Measurements from ENCODE around the gene OR9Q1. TPM values are rescaled to one million over a fixed set of nuclear protein-coding genes. Genes with fewer than 3 reads are reported as not detected.

The OR9Q1 gene
- total RNA-seq, 4 donors from 2014 or later = not detected

DNA sequence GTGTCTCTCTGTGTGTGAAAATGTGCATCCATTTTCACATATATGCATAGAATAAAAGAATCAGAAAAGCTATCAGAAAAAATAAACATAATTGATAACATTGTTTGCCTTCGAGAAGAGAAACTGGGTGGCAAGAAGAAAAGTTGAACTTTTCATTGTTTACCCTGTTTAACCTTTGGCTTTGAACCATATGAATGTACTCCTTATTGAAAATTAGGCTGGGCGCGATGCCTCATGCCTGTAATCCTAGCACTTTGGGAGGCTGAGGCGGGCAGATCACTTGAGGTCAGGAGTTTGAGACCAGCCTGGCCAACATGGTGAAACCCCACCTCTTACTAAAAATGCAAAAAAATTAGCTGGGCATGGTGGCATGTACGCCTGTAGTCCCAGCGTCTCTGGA, 11.9 kb upstream of the OR9Q1 start:
- WGBS, 2 donors (ENCODE audit: low coverage in 1 of 2) = 77 to 83% methylated on average over 3 to 6 of the region's 6 CpGs
- no peak overlapping the region for H3K4me3 ChIP-seq
- no peaks in the 10 kb centered on the region for H3K27me3 ChIP-seq
- intact Hi-C loops (cut with DNase I; ENCODE audit: low total_unique reads) (no loop called here), in situ Hi-C loops (cut with MboI; ENCODE audit: low pct_ligation_motif_present in 1 of 4, low pct_unique_long_range_greater_than_20kb in 1 of 4, low sequenced_read_pairs in 3 of 4) (no loop called here)
- no peaks in the 10 kb centered on the region for H3K36me3 ChIP-seq
- TF ChIP-seq POLR2A (IDR thresholded peaks at IDR 0.05) (no peak), POLR2AphosphoS5 (IDR thresholded peaks at IDR 0.05) (no peak), EP300 (IDR thresholded peaks at IDR 0.05; ENCODE audit: low read depth) (no peak)
- TF ChIP-seq, protein P1, sequence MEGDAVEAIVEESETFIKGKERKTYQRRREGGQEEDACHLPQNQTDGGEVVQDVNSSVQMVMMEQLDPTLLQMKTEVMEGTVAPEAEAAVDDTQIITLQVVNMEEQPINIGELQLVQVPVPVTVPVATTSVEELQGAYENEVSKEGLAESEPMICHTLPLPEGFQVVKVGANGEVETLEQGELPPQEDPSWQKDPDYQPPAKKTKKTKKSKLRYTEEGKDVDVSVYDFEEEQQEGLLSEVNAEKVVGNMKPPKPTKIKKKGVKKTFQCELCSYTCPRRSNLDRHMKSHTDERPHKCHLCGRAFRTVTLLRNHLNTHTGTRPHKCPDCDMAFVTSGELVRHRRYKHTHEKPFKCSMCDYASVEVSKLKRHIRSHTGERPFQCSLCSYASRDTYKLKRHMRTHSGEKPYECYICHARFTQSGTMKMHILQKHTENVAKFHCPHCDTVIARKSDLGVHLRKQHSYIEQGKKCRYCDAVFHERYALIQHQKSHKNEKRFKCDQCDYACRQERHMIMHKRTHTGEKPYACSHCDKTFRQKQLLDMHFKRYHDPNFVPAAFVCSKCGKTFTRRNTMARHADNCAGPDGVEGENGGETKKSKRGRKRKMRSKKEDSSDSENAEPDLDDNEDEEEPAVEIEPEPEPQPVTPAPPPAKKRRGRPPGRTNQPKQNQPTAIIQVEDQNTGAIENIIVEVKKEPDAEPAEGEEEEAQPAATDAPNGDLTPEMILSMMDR (IDR thresholded peaks at IDR 0.05) = no peak
- no peak for DNase-seq
- H3K27ac ChIP-seq = no peak overlapping the region
- H3K4me1 ChIP-seq = no peaks in the 10 kb centered on the region
- no peaks in the 10 kb centered on the region for H3K9me3 ChIP-seq

- in situ Hi-C loops (cut with MboI; ENCODE audit: low pct_ligation_motif_present in 1 of 4, low pct_unique_long_range_greater_than_20kb in 1 of 4, low sequenced_read_pairs in 3 of 4) = no loop called here
- no peak overlapping the region for H3K4me3 ChIP-seq
- 24% methylated on average over 8 of the region's 8 CpGs; no CpG with 5 or more reads in 1 of the 2 donors for WGBS, 2 donors (ENCODE audit: low coverage in 1 of 2)
Observed at GRCh38 chr11:58024601-58025091, 965 bp downstream of the OR9Q1 start.

GRCh38 chr11:58027341-58027740, 3.7 kb downstream of the OR9Q1 start:
- no peaks in the 10 kb centered on the region for H3K36me3 ChIP-seq
- DNase-seq = no peak
- peaks cover 0 to 24% (median 15%) of the 10 kb centered on the region in 4 donors for H3K4me1 ChIP-seq
- no peaks in the 10 kb centered on the region for H3K9me3 ChIP-seq
- in situ Hi-C loops (cut with MboI; ENCODE audit: low pct_ligation_motif_present in 1 of 4, low pct_unique_long_range_greater_than_20kb in 1 of 4, low sequenced_read_pairs in 3 of 4) (no loop called here), intact Hi-C loops (cut with DNase I; ENCODE audit: low total_unique reads) (no loop called here)
- no peaks in the 10 kb centered on the region for H3K27me3 ChIP-seq
- H3K27ac ChIP-seq = no peak overlapping the region
- no peak for TF ChIP-seq EP300 (IDR thresholded peaks at IDR 0.05; ENCODE audit: low read depth)
- TF ChIP-seq, protein P1 (IDR thresholded peaks at IDR 0.05) = no peak
- no peak for TF ChIP-seq POLR2A (IDR thresholded peaks at IDR 0.05)
- no peak for TF ChIP-seq POLR2AphosphoS5 (IDR thresholded peaks at IDR 0.05)
- 52 to 65% methylated on average over 4 of the region's 4 CpGs for WGBS, 2 donors (ENCODE audit: low coverage in 1 of 2)
- no peak overlapping the region for H3K4me3 ChIP-seq

More at GRCh38 chr11:58024601-58025091, 965 bp downstream of the OR9Q1 start:
- peaks cover 0 to 24% (median 15%) of the 10 kb centered on the region in 4 donors for H3K4me1 ChIP-seq
- no peaks in the 10 kb centered on the region for H3K36me3 ChIP-seq
- intact Hi-C loops (cut with DNase I; ENCODE audit: low total_unique reads) = no loop called here
- no peaks in the 10 kb centered on the region for H3K9me3 ChIP-seq
- peak; percentile 77 for DNase-seq
- TF ChIP-seq POLR2A (IDR thresholded peaks at IDR 0.05) = no peak
- TF ChIP-seq, protein P1 (IDR thresholded peaks at IDR 0.05) = no peak
- TF ChIP-seq POLR2AphosphoS5 (IDR thresholded peaks at IDR 0.05) = no peak
- no peak for TF ChIP-seq EP300 (IDR thresholded peaks at IDR 0.05; ENCODE audit: low read depth)
- H3K27ac ChIP-seq = peak overlapping the region; percentile 36 to 53 (median 48)
- H3K27me3 ChIP-seq = no peaks in the 10 kb centered on the region

DNA sequence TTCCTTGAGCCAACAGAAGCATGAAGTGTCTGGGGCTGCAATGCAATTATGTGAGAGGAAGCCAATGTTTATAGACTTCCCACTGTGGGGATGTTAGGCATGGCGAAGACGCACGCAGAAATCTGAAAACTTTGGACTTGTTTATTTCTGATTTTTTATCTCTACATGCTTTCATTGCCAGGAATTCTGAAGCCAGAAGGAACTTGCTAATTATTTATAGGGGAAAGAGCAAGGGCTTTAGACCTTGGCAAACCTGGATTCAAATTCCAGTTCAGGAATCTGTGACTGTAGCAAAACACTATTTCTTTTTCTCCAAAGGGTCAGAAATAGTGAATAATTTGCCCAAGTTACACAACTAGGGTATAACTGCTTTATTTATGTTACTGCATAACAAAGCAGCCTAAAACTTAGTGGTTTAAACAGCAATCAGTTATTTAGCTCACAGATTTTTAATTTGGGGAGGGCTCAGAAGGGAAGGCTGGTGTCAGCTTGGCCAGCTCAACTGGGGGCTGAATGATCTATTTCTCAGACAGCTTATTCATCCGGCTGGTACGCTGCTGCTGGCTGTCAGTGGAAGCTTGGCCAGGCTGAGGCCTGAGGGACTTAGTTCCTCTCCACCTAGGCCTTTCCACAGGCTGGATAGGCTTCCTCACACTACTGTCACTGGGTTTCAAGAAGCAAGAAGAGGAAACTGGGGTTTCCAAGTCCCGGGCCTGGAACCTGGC, 5.2 kb downstream of the OR9Q1 start:
- TF ChIP-seq, protein P1 (IDR thresholded peaks at IDR 0.05) = no peak
- TF ChIP-seq POLR2AphosphoS5 (IDR thresholded peaks at IDR 0.05) (no peak), POLR2A (IDR thresholded peaks at IDR 0.05) (no peak), EP300 (IDR thresholded peaks at IDR 0.05; ENCODE audit: low read depth) (no peak)
- peak overlapping the region in 2 of 4 donors; percentile 8 to 24 for H3K27ac ChIP-seq
- H3K36me3 ChIP-seq = no peaks in the 10 kb centered on the region
- intact Hi-C loops (cut with DNase I; ENCODE audit: low total_unique reads) = no loop called here
- no peaks in the 10 kb centered on the region for H3K9me3 ChIP-seq
- H3K4me3 ChIP-seq = no peak overlapping the region
- no peaks in the 10 kb centered on the region for H3K27me3 ChIP-seq
- no peak for DNase-seq
- peaks cover 0 to 13% (median 6%) of the 10 kb centered on the region in 4 donors for H3K4me1 ChIP-seq
- WGBS, 2 donors (ENCODE audit: low coverage in 1 of 2) = 37 to 40% methylated on average over 4 to 6 of the region's 6 CpGs
- in situ Hi-C loops (cut with MboI; ENCODE audit: low pct_ligation_motif_present in 1 of 4, low pct_unique_long_range_greater_than_20kb in 1 of 4, low sequenced_read_pairs in 3 of 4) = no loop called here

All from transverse colon (tissue), 4 donors.